K562 (cell line): ENCODE measurements around the gene RPTOR. TPM values are rescaled to one million over a fixed set of nuclear protein-coding genes. Genes with fewer than 3 reads are reported as not detected.

Experiments
- ATF2 ChIP-seq: sonication (generic); formaldehyde crosslinking; IDR thresholded peaks from 2 replicates; pipeline ENCODE4 v1.8.1; 2022; ENCODE audit warnings: missing genetic modification reagents
- ATF7 ChIP-seq: fragments of 450-650 bp; IDR thresholded peaks from 2 replicates; pipeline ENCODE4 v1.7.1; 2014; ENCODE audit warnings: mild to moderate bottlenecking, moderate library complexity
- BACH1 ChIP-seq: fragments of 200-800 bp; sonication (Bioruptor generic); IDR thresholded peaks from 2 replicates; pipeline ENCODE4 v1.6.1; 2016; ENCODE audit warnings: missing genetic modification characterization, missing compliant biosample characterization
- BHLHE40 ChIP-seq: IDR thresholded peaks from 2 replicates; pipeline ENCODE4 v1.6.1; 2011; ENCODE audit warnings: low read length, improper control_type of control experiment
- CBX3 ChIP-seq, 2 experiments: IDR thresholded peaks; 1 replicate in 1 of 2; 2 replicates in 1 of 2; pipeline ENCODE4 v1.6.1; 2012; ENCODE audit warnings: inconsistent platforms in 2 of 2, low read length in 2 of 2, borderline replicate concordance in 1 of 2, control low read depth in 1 of 2
- CHD2 ChIP-seq: IDR thresholded peaks from 2 replicates; pipeline ENCODE4 v1.6.1; 2011; ENCODE audit warnings: low read depth, low read length
- E4F1 ChIP-seq: fragments of 250-450 bp; sonication (Bioruptor Pico); IDR thresholded peaks from 2 replicates; pipeline ENCODE4 v1.5.0; 2021; ENCODE audit warnings: mild to moderate bottlenecking, borderline replicate concordance
- EP400 ChIP-seq: fragments of 450-650 bp; IDR thresholded peaks from 2 replicates; pipeline ENCODE4 v1.6.1; 2017; ENCODE audit warnings: antibody characterized with exemption, mild to moderate bottlenecking, moderate library complexity
- GABPB2 ChIP-seq: fragments of 250-450 bp; sonication (Bioruptor Pico); conservative IDR thresholded peaks from 2 replicates; pipeline ENCODE4 v1.5.1; 2021; ENCODE audit warnings: mild to moderate bottlenecking
- KHSRP ChIP-seq: fragments of 450-650 bp; IDR thresholded peaks from 2 replicates; pipeline ENCODE4 v1.6.1; 2017
- RBM39 ChIP-seq: fragments of 200-400 bp; formaldehyde crosslinking; optimal IDR thresholded peaks from 2 replicates; pipeline ENCODE3; 2018; ENCODE audit warnings: low read depth, low read length
- RERE ChIP-seq: sonication (generic); formaldehyde crosslinking; IDR thresholded peaks from 2 replicates; pipeline ENCODE4 v1.8.0; 2023; ENCODE audit warnings: missing genetic modification reagents, mild to moderate bottlenecking, borderline replicate concordance
- SETDB1 ChIP-seq: IDR thresholded peaks from one replicate; pipeline ENCODE4 v1.6.1; 2012; ENCODE audit warnings: low read length, control low read depth, inconsistent platforms
- SMARCA4 ChIP-seq: fragments of 450-650 bp; IDR thresholded peaks from 2 replicates; pipeline ENCODE4 v1.6.1; 2016
- SMARCC2 ChIP-seq: fragments of 450-650 bp; IDR thresholded peaks from 2 replicates; pipeline ENCODE4 v1.6.1; 2017; ENCODE audit warnings: antibody characterized with exemption, moderate library complexity, mild to moderate bottlenecking, low read depth
- TEAD2 ChIP-seq: fragments of 450-650 bp; IDR thresholded peaks from 2 replicates; pipeline ENCODE4 v1.6.1; 2016; ENCODE audit warnings: missing genetic modification characterization, control low read depth, missing compliant biosample characterization
- ZNF212 ChIP-seq: fragments of 450-650 bp; formaldehyde crosslinking; IDR thresholded peaks from 2 replicates; pipeline ENCODE4 v1.4.0; 2020; ENCODE audit warnings: mild to moderate bottlenecking
- ZNF398 ChIP-seq: fragments of 250-450 bp; sonication (Bioruptor Pico); IDR thresholded peaks from 2 replicates; pipeline ENCODE4 v1.8.0; 2021; ENCODE audit warnings: moderate library complexity, mild to moderate bottlenecking, inconsistent platforms
- polyA plus RNA-seq, 8 experiments: library from polyadenylated mRNA; depleted of rRNA in 4 of 8; stranded (reverse) in 5 of 8; unstranded in 3 of 8; fragments of >200 nt; fragmentation: Nextera tagmentation in 2 of 8; fragmentation: Illumina TruSeq in 1 of 8; extraction: Ambion mirVana in 2 of 8; extraction: Trizol in 1 of 8; gene quantifications; 2 replicates each; pipeline versions ENCODE4 v1.2.1 to v1.2.3, GENCODE V29; 2011 to 2014; ENCODE audit warnings: inconsistent platforms in 1 of 8, missing spikeins in 1 of 8
- total RNA-seq, 7 experiments: library from RNA; depleted of rRNA in 6 of 7; stranded (reverse); fragments of >200 nt in 6 of 7; fragmentation: Illumina TruSeq in 2 of 7; extraction: Trizol in 2 of 7; gene quantifications; 2 replicates each; pipeline versions ENCODE4 v1.2.1 to v1.2.3, GENCODE V29; 2011 to 2021; ENCODE audit warnings: low replicate concordance in 1 of 7

Gene RPTOR
- total and polyA plus RNA-seq, 9 of the 15 experiments (the other 6 are each of a cell fraction or from before 2014, with no cell fraction given), result 0.24 to 54.1 (median 10.2) TPM

GRCh38 chr17:80575057-80575875 is 30.6 kb downstream of the RPTOR start (continued):
- TF ChIP-seq RBM39 (no peak), BACH1 (tag) (no peak), SETDB1 (no peak), GABPB2 (CRISPR knock-in tag) (no peak), TEAD2 (tag) (no peak), EP400 (peak; percentile 78), SMARCC2 (no peak), SMARCA4 (no peak), KHSRP (no peak), ZNF212 (CRISPR knock-in tag) (no peak), RERE (CRISPR knock-in tag) (no peak), ZNF398 (CRISPR knock-in tag) (no peak), BHLHE40 (peak; percentile 90), ATF2 (CRISPR knock-in tag) (no peak), ATF7 (peak; percentile 53; the same call in 1 of the 2 replicates), CBX3 (IDR thresholded peaks at IDR 0.05; ENCODE audit: borderline replicate concordance in 1 of 2, low read length in 2 of 2) (peak in 1 of 2 experiments; percentile 66; a peak in 1 of 3 replicates), E4F1 (no peak), CHD2 (no peak)
